DOHH2 (cell line): Measurements from ENCODE around the gene SP7.

Source experiments
- CTCF ChIP-seq: fragments of 200-600 bp; sonication (generic); IDR thresholded peaks from one replicate; pipeline ENCODE4 v1.5.1; 2014; ENCODE audit warnings: antibody characterized with exemption, mild to moderate bottlenecking, low read depth, low read length; ENCODE audit not compliant: poor library complexity, severe bottlenecking
- EZH2phosphoT487 ChIP-seq: fragments of 200-600 bp; sonication (generic); IDR thresholded peaks from 2 replicates; pipeline ENCODE4 v1.6.1; 2017; ENCODE audit warnings: borderline replicate concordance, mild to moderate bottlenecking, antibody characterized with exemption, low read length, moderate library complexity, mixed read lengths

GRCh38 chr12:53381731-53382630, 45.8 kb upstream of the SP7 start:
- TF ChIP-seq CTCF (peak; percentile 62), EZH2phosphoT487 (no peak)
